Caco-2 (cell line): ENCODE results near the gene CPLX1. TPM values are rescaled to one million over a fixed set of nuclear protein-coding genes. Genes with fewer than 3 reads are reported as not detected.

Experiments
- BruUV-seq: library from RNA; stranded (reverse); fragments of 400-500 nt; replicated peaks from 2 replicates; lab custom pipeline; 2021; lab: Mats Ljungman, UMichigan
- CTCF ChIA-PET: fragments of 300-600 bp; sonication (Branson Sonifier 250); formaldehyde crosslinking; loops from one replicate; lab custom pipeline; 2022; ENCODE audit warnings: antibody characterized with exemption; lab: Charles Lee
- POLR2A ChIA-PET: fragments of 300-600 bp; sonication (Branson Sonifier 250); formaldehyde crosslinking; loops from one replicate; lab custom pipeline; 2022; ENCODE audit warnings: antibody characterized with exemption; lab: Charles Lee
- DNase-seq, 2 experiments: peaks; one replicate each; pipeline versions ENCODE4 v3.0.0 to v3.0.0-alpha.2; 2020 to 2022
- H3K27me3 ChIP-seq: replicated peaks from 2 replicates; pipeline ENCODE4 v1.6.0; 2011; ENCODE audit warnings: low read length; ENCODE audit not compliant: control insufficient read depth, insufficient read depth
- H3K36me3 ChIP-seq: 2 replicates; pipeline ENCODE4 v1.5.1; 2011; ENCODE audit warnings: low read length; ENCODE audit not compliant: control insufficient read depth, insufficient read depth
- H3K4me1 ChIP-seq: fragments of 250-450 bp; sonication (Bioruptor Pico); 2 replicates; pipeline ENCODE4 v1.5.1; 2020; ENCODE audit warnings: mild to moderate bottlenecking
- H3K4me3 ChIP-seq: 2 replicates; pipeline ENCODE4 v1.5.1; 2011; ENCODE audit warnings: low read depth, mild to moderate bottlenecking, control low read depth, low read length
- H3K9me3 ChIP-seq: fragments of 250-450 bp; sonication (Bioruptor Pico); 2 replicates; pipeline ENCODE4 v1.5.1; 2020; ENCODE audit warnings: mild to moderate bottlenecking, moderate library complexity
- H3K27ac Mint-ChIP-seq: one replicate; pipeline ENCODE4 v1.8.0; 2022; ENCODE audit warnings: mixed read lengths; ENCODE audit not compliant: unreplicated experiment
- H3K27me3 Mint-ChIP-seq: one replicate; pipeline ENCODE4 v1.8.0; 2022; ENCODE audit warnings: mixed read lengths; ENCODE audit not compliant: insufficient read depth, unreplicated experiment
- H3K36me3 Mint-ChIP-seq: one replicate; pipeline ENCODE4 v1.8.0; 2022; ENCODE audit warnings: mild to moderate bottlenecking, mixed read lengths; ENCODE audit not compliant: insufficient read depth, unreplicated experiment
- H3K4me1 Mint-ChIP-seq: one replicate; pipeline ENCODE4 v1.8.0; 2022; ENCODE audit warnings: low read depth, mixed read lengths; ENCODE audit not compliant: unreplicated experiment
- H3K4me3 Mint-ChIP-seq: one replicate; pipeline ENCODE4 v1.8.0; 2022; ENCODE audit warnings: mild to moderate bottlenecking, moderate library complexity, mixed read lengths; ENCODE audit not compliant: unreplicated experiment
- H3K9me3 Mint-ChIP-seq: one replicate; pipeline ENCODE4 v1.8.0; 2022; ENCODE audit warnings: mixed read lengths; ENCODE audit not compliant: unreplicated experiment
- intact Hi-C: fragments of 100-400 bp; cut with micrococcal nuclease; formaldehyde crosslinking; loops from one replicate; pipeline ENCODE4 v1.10.0; 2022; ENCODE audit not compliant: unreplicated experiment
- total RNA-seq: library from RNA; stranded (reverse); gene quantifications from 2 replicates; pipeline ENCODE4 v1.2.3, GENCODE V29; 2022
- TF ChIP-seq, protein P1 (sequence below), 2 experiments: fragments of 200-600 bp in 1 of 2; IDR thresholded peaks; 1 replicate in 1 of 2; 2 replicates in 1 of 2; pipeline versions ENCODE4 v1.5.1 to v1.8.0; 2011 to 2022; ENCODE audit warnings: antibody characterized with exemption in 1 of 2, control low read depth in 1 of 2, inconsistent platforms in 1 of 2, low read depth in 1 of 2, low read length in 1 of 2, mild to moderate bottlenecking in 1 of 2, moderate library complexity in 1 of 2; ENCODE audit not compliant: insufficient read depth in 1 of 2, severe bottlenecking in 1 of 2, unreplicated experiment in 1 of 2

CPLX1 gene
- total RNA-seq, 1 experiment from 2014 or later, result 20.9 TPM

GRCh38 chr4:794900-795725, 30.8 kb downstream of the CPLX1 start:
- Histone ChIP-seq H3K36me3 (no peaks in the 10 kb centered on the region), H3K4me1 (peaks cover 7% of the 10 kb centered on the region), H3K4me3 (no peak overlapping the region), H3K27me3 (no peaks in the 10 kb centered on the region), H3K9me3 (no peaks in the 10 kb centered on the region)
- Mint-ChIP-seq H3K4me3 (no peak overlapping the region), H3K27me3 (no peaks in the 10 kb centered on the region), H3K9me3 (no peaks in the 10 kb centered on the region), H3K4me1 (peaks cover 15% of the 10 kb centered on the region), H3K27ac (no peak overlapping the region), H3K36me3 (peaks cover 43% of the 10 kb centered on the region)
- TF ChIP-seq, protein P1, sequence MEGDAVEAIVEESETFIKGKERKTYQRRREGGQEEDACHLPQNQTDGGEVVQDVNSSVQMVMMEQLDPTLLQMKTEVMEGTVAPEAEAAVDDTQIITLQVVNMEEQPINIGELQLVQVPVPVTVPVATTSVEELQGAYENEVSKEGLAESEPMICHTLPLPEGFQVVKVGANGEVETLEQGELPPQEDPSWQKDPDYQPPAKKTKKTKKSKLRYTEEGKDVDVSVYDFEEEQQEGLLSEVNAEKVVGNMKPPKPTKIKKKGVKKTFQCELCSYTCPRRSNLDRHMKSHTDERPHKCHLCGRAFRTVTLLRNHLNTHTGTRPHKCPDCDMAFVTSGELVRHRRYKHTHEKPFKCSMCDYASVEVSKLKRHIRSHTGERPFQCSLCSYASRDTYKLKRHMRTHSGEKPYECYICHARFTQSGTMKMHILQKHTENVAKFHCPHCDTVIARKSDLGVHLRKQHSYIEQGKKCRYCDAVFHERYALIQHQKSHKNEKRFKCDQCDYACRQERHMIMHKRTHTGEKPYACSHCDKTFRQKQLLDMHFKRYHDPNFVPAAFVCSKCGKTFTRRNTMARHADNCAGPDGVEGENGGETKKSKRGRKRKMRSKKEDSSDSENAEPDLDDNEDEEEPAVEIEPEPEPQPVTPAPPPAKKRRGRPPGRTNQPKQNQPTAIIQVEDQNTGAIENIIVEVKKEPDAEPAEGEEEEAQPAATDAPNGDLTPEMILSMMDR (IDR thresholded peaks at IDR 0.05; ENCODE audit: insufficient read depth in 1 of 2, low read depth in 1 of 2, low read length in 1 of 2, severe bottlenecking in 1 of 2, unreplicated experiment in 1 of 2), result no peak
- ChIA-PET POLR2A (no interaction called here), CTCF (interaction anchor here (0.6 kb wide), 1 partner anchor 121 kb away, joined by 3 read pairs; the partner anchor contains the start of genes ATP5ME and MYL5)
- intact Hi-C loops, result no loop called here
- BruUV-seq, result no TSS peak
- no peak for DNase-seq

GRCh38 chr4:793941-794621, 31.8 kb downstream of the CPLX1 start:
- H3K27ac Mint-ChIP-seq, result no peak overlapping the region
- POLR2A ChIA-PET, result interaction anchor here (0.6 kb wide), 1 partner anchor 222 kb away, joined by 6 read pairs; no protein-coding TSS in a partner anchor
- BruUV-seq, result no TSS peak
- TF ChIP-seq, protein P1 (IDR thresholded peaks at IDR 0.05; ENCODE audit: insufficient read depth in 1 of 2, low read depth in 1 of 2, low read length in 1 of 2, severe bottlenecking in 1 of 2, unreplicated experiment in 1 of 2), result no peak
- peaks cover 12% of the 10 kb centered on the region for H3K4me1 Mint-ChIP-seq
- H3K36me3 Mint-ChIP-seq, result peaks cover 48% of the 10 kb centered on the region
- H3K27me3 Mint-ChIP-seq, result no peaks in the 10 kb centered on the region
- H3K9me3 Mint-ChIP-seq, result no peaks in the 10 kb centered on the region
- no peaks in the 10 kb centered on the region for H3K9me3 ChIP-seq
- H3K27me3 ChIP-seq, result no peaks in the 10 kb centered on the region
- DNase-seq, result no peak
- CTCF ChIA-PET, result no interaction called here
- H3K4me1 ChIP-seq, result peaks cover 2% of the 10 kb centered on the region
- intact Hi-C loops, result no loop called here
- H3K4me3 Mint-ChIP-seq, result no peak overlapping the region
- no peaks in the 10 kb centered on the region for H3K36me3 ChIP-seq
- no peak overlapping the region for H3K4me3 ChIP-seq

GRCh38 chr4:793093-793861, 32.7 kb downstream of the CPLX1 start:
- no TSS peak for BruUV-seq
- H3K9me3 ChIP-seq, result no peaks in the 10 kb centered on the region
- Mint-ChIP-seq H3K27ac (no peak overlapping the region), H3K4me3 (no peak overlapping the region), H3K4me1 (peaks cover 7% of the 10 kb centered on the region), H3K36me3 (peaks cover 52% of the 10 kb centered on the region), H3K9me3 (no peaks in the 10 kb centered on the region), H3K27me3 (no peaks in the 10 kb centered on the region)
- intact Hi-C loops, result no loop called here
- H3K4me1 ChIP-seq, result no peaks in the 10 kb centered on the region
- TF ChIP-seq, protein P1 (IDR thresholded peaks at IDR 0.05; ENCODE audit: insufficient read depth in 1 of 2, low read depth in 1 of 2, low read length in 1 of 2, severe bottlenecking in 1 of 2, unreplicated experiment in 1 of 2), result no peak
- no peaks in the 10 kb centered on the region for H3K36me3 ChIP-seq
- H3K4me3 ChIP-seq, result no peak overlapping the region
- ChIA-PET CTCF (no interaction called here), POLR2A (interaction anchor here (0.6 kb wide), 1 partner anchor 223 kb away, joined by 6 read pairs; no protein-coding TSS in a partner anchor)
- no peak for DNase-seq
- H3K27me3 ChIP-seq, result no peaks in the 10 kb centered on the region
